HepG2 (cell line): ENCODE results near the gene OARD1. TPM values are rescaled to one million over a fixed set of nuclear protein-coding genes. Genes with fewer than 3 reads are reported as not detected.

Experiments used
- ARID5B ChIP-seq: IDR thresholded peaks from 2 replicates; pipeline ENCODE4 v1.4.0; 2020; ENCODE audit warnings: mild to moderate bottlenecking, missing genetic modification reagents
- ATF2 ChIP-seq: sonication (generic); formaldehyde crosslinking; IDR thresholded peaks from 2 replicates; pipeline ENCODE4 v1.4.0; 2020; ENCODE audit warnings: missing genetic modification reagents
- ATF7-NPFF ChIP-seq: sonication (generic); formaldehyde crosslinking; IDR thresholded peaks from 2 replicates; pipeline ENCODE4 v1.8.1; 2023; ENCODE audit warnings: mild to moderate bottlenecking, low read depth, missing genetic modification reagents, moderate library complexity
- CEBPG ChIP-seq: IDR thresholded peaks from 2 replicates; pipeline ENCODE4 v1.6.1; 2016
- DR1 ChIP-seq: sonication (generic); formaldehyde crosslinking; IDR thresholded peaks from 2 replicates; pipeline ENCODE4 v1.8.0; 2021; ENCODE audit warnings: mild to moderate bottlenecking, missing genetic modification reagents, inconsistent platforms
- ERF ChIP-seq: IDR thresholded peaks from 2 replicates; pipeline ENCODE4 v1.6.1; 2018; ENCODE audit warnings: missing biosample characterization, missing genetic modification reagents
- KLF12 ChIP-seq: sonication (generic); formaldehyde crosslinking; IDR thresholded peaks from 2 replicates; pipeline ENCODE4 v1.4.0; 2020; ENCODE audit warnings: missing genetic modification reagents, borderline replicate concordance
- PPARG ChIP-seq: conservative IDR thresholded peaks from 2 replicates; pipeline ENCODE4 v1.6.1; 2016; ENCODE audit warnings: missing biosample characterization, missing genetic modification reagents
- ZNF331 ChIP-seq: sonication (generic); formaldehyde crosslinking; IDR thresholded peaks from 2 replicates; pipeline ENCODE4 v1.4.0; 2020; ENCODE audit warnings: missing genetic modification reagents
- ZNF605 ChIP-seq: sonication (generic); formaldehyde crosslinking; IDR thresholded peaks from 2 replicates; pipeline ENCODE4 v1.8.0; 2022; ENCODE audit warnings: mild to moderate bottlenecking, missing genetic modification reagents
- polyA plus RNA-seq, 8 experiments: library from polyadenylated mRNA; depleted of rRNA in 3 of 8; stranded (reverse) in 7 of 8; unstranded in 1 of 8; fragments of >200 nt; fragmentation: Illumina TruSeq in 4 of 8; extraction: Trizol in 4 of 8; gene quantifications; 2 replicates each; pipeline versions ENCODE4 v1.2.1 to v1.2.3, GENCODE V29; 2011 to 2016; ENCODE audit warnings: low read depth in 4 of 8, missing spikeins in 1 of 8, mixed read lengths in 1 of 8; ENCODE audit not compliant: insufficient read depth in 1 of 8
- total RNA-seq, 5 experiments: library from RNA; depleted of rRNA; stranded (reverse); fragments of >200 nt; fragmentation: Illumina TruSeq; extraction: Trizol; gene quantifications; 2 replicates each; pipeline ENCODE4 v1.2.3, GENCODE V29; 2016; ENCODE audit warnings: low read depth in 1 of 5

Gene OARD1
- total and polyA plus RNA-seq, 2 of the 13 experiments (the other 11 are each of a cell fraction or from before 2014, with no cell fraction given): 18.4 to 49.0 TPM

DNA sequence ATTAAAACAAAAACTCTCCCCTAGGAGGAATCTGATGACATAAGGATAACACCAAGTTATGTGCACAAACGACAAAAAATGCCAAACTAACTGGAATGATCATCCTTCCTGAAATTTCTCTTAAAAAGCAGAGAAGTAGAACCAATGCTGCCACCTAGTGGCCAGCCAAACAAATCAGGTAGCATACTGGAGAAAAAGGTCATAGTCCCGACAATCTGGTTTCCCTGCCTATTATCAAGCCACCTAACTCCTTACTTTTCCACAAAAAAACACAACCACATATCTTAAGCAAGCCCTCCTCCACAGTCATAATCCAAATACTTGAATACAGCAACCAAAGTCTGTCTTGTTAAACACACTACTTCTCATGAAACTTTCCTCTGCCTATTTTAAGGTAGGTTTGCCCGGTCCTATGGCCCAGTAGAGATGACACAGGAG is 5.3 kb downstream of the OARD1 start (continued):
- TF ChIP-seq ZNF331 (CRISPR knock-in tag) (peak; percentile 17; the same call in 1 of the 2 replicates), ZNF605 (CRISPR knock-in tag) (no peak), DR1 (no peak), ATF2 (CRISPR knock-in tag) (peak; percentile 40; the same call in 1 of the 2 replicates), ERF (CRISPR knock-in tag) (peak; percentile 75; the same call in 1 of the 2 replicates), ARID5B (CRISPR knock-in tag) (0 out of 2 replicates have a peak, but pooled peaks have one; percentile 50), CEBPG (0 out of 2 replicates have a peak, but pooled peaks have one; percentile 5), ATF7-NPFF (CRISPR knock-in tag) (no peak), KLF12 (CRISPR knock-in tag) (no peak), PPARG (CRISPR knock-in tag) (peak; percentile 46)
